ENCODE data around the gene PBLD.

Gene PBLD

GRCh38 chr10:68332259-68333057 is at the start of gene PBLD:
TSS of gene PBLD (minus strand) at chr10:68332928. CDS start at chr10:68306844, 26,084 bp downstream.
- peak; percentile 25 for DNase-seq

- DNase-seq: no peak
Observed at GRCh38 chr10:68371604-68372003, 38.9 kb upstream of the PBLD start.

- DNase-seq: no peak
Observed at GRCh38 chr10:68367121-68367520, 34.4 kb upstream of the PBLD start.

GRCh38 chr10:68366600-68366999 is 33.9 kb upstream of the PBLD start:
- DNase-seq: no peak

- DNase-seq: no peak
Observed at GRCh38 chr10:68365611-68366010, 32.9 kb upstream of the PBLD start.

- no peak for DNase-seq
Observed at GRCh38 chr10:68364101-68364886, 31.6 kb upstream of the PBLD start.

GRCh38 chr10:68362590-68362989 is 29.9 kb upstream of the PBLD start:
- no peak for DNase-seq

- no peak for DNase-seq
Observed at GRCh38 chr10:68359189-68359588, 26.5 kb upstream of the PBLD start.

- no peak for DNase-seq
Observed at GRCh38 chr10:68353537-68353936, 20.8 kb upstream of the PBLD start.

- DNase-seq: no peak
Observed at GRCh38 chr10:68348265-68348741, 15.6 kb upstream of the PBLD start.

- DNase-seq: no peak
Observed at GRCh38 chr10:68346774-68347173, 14.0 kb upstream of the PBLD start.

GRCh38 chr10:68345621-68346020 is 12.9 kb upstream of the PBLD start:
- no peak for DNase-seq

- DNase-seq: no peak
Observed at GRCh38 chr10:68342909-68343516, 10.3 kb upstream of the PBLD start.

- no peak for DNase-seq
Observed at GRCh38 chr10:68340358-68341080, 7.8 kb upstream of the PBLD start.

GRCh38 chr10:68336754-68337351 is 4.1 kb upstream of the PBLD start:
- no peak for DNase-seq

GRCh38 chr10:68334672-68335467 is 2.1 kb upstream of the PBLD start:
- DNase-seq: no peak

GRCh38 chr10:68333440-68334431 is 1.0 kb upstream of the PBLD start:
- DNase-seq: no peak

- DNase-seq: no peak
Observed at GRCh38 chr10:68333058-68333395, 299 bp upstream of the PBLD start.

GRCh38 chr10:68331455-68332258 is 1.1 kb downstream of the PBLD start, which contains the start of gene HNRNPH3:
TSS of gene HNRNPH3 (plus strand) at chr10:68332064. CDS start at chr10:68337222, 5,158 bp downstream.
- peak; percentile 73 for DNase-seq
